G401 (cell line): Measurements from ENCODE around the gene SSR2. TPM values are rescaled to one million over a fixed set of nuclear protein-coding genes. Genes with fewer than 3 reads are reported as not detected.

ENCODE experiments used
- DNase-seq: peaks from one replicate; pipeline ENCODE4 v3.0.0-alpha.2; 2015; ENCODE audit warnings: low spot score
- in situ Hi-C: cut with HindIII; loops from 2 replicates; pipeline ENCODE4 v1.10.0; 2016; ENCODE audit warnings: low sequenced_read_pairs, mixed read lengths
- total RNA-seq: library from RNA; depleted of rRNA; stranded (reverse); fragments of >200 nt; shearing (Covaris generic); gene quantifications from 2 replicates; pipeline ENCODE4 v1.2.3, GENCODE V29; 2014; rRNA removed

The SSR2 gene
- total RNA-seq: 257 and 273 TPM in 2 replicates

DNA sequence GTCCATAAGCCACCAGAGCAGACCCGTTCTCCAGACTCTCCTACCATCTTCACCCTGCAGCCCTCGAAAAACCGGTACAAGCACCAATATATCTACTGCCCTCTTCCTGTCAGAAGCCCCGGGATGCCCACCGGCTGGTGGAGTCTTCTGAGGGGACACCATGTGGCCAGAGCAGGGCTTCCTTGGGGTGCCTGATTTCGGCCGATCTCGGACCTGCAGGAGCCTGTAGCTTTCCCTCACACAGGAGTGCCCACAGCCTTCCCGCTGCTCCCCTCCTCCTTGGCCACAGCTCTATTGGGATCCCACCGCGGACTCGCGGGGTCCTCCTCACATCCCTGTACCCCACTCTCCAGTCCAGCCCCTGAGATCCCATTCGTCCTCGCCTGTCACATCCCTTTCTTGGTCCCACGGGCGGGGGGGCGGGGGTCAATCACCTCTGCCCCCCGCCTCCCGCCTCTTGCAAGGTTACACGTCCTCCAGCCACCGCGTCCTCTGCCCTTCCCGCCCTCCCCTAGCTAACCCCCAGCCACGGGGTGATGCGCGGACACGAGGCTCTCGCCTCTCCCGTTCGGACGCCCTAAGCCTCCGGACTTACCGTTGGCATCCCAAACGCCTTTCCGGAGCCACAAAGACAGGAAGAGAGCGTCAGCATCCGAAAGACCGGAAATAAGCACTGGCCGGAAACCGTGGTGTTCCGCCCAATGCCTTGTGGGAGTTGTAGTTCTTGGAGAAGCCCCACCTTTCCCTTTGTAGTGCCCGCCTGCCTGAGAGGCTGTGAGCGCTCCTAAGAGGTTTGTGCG, at the start of gene SSR2:
TSS of gene SSR2 (minus strand) at position 659 of the 800 bp plus-strand sequence. CDS start 784 bp downstream, outside the sequence.
- in situ Hi-C loops: no loop called here
- DNase-seq: peak; percentile 98

GRCh38 chr1:156070548-156070947, 49.8 kb upstream of the SSR2 start:
- DNase-seq: peak; percentile 45
- in situ Hi-C loops: no loop called here

DNA sequence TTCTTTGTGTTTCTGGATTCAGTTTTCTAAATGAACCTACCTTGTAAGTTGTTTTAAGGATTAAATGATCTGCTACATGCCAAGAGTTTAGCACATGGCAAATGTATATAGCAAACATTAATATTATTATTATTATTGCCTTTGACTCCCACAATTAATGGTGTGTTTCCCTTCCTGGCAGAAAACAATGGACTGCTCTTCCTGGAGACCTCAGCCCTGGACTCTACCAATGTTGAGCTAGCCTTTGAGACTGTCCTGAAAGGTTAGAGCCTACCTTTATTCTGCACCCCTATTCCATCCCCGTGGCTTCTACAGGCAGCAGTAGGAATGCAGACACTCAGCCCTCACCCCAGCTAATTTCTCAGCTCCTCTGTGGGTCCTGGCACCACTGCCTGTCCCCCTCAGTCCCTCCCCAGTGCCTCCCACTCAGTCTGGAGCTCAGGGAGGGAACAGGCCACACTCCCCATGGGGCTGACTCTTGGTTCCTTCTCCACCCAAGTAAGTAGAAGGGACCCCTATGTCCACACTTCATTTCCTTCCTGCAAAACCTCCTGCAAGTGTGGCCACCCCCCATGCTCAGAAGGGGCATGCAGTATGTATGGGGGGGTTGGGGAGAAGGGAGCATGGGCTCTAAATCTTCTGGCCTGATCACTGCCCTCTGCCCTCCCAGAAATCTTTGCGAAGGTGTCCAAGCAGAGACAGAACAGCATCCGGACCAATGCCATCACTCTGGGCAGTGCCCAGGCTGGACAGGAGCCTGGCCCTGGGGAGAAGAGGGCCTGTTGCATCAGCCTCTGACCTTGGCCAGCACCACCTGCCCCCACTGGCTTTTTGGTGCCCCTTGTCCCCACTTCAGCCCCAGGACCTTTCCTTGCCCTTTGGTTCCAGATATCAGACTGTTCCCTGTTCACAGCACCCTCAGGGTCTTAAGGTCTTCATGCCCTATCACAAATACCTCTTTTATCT, 49.0 kb upstream of the SSR2 start:
- in situ Hi-C loops: no loop called here
- no peak for DNase-seq

GRCh38 chr1:156067262-156067661, 46.5 kb upstream of the SSR2 start:
- DNase-seq: no peak
- in situ Hi-C loops: no loop called here

- in situ Hi-C loops: no loop called here
Observed at GRCh38 chr1:156065871-156066270, 45.1 kb upstream of the SSR2 start.

GRCh38 chr1:156065212-156065611, 44.5 kb upstream of the SSR2 start:
- no peak for DNase-seq
- in situ Hi-C loops: no loop called here

More at GRCh38 chr1:156065871-156066270, 45.1 kb upstream of the SSR2 start:
- no peak for DNase-seq

DNA sequence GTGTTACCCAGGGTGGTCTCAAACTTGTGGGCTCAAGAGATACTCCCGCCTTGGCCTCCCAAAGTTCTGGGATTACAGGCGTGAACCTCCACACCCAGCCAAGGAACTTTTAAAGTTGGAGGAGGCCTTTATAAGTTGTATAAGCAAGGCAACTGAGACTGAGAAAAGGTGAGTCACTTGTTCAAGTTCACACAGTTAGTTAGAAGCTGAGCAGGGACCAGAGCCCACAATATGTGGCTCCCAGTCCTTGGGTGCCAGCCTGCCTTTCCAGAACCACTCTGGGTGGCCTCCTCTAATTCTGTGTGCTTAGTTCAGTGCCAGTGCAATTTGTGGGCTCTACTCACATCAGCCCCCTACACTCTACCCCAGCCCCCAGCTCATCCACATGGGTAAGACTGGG, 43.9 kb upstream of the SSR2 start:
- no peak for DNase-seq
- in situ Hi-C loops: no loop called here

DNA sequence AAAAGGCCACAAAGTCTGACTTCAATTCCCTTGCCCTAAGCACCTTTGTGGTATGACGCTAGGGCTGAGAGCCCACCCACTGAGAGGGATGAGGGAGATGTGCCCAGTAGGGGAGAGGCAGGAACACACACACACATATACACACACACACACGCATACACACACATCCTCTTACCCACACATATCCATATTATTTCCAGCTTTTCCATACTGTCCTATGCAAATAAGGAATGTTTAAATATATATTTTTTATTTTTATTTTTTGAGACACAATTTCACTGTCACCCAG, 43.2 kb upstream of the SSR2 start:
- in situ Hi-C loops: no loop called here
- DNase-seq: no peak

GRCh38 chr1:156062189-156062588, 41.4 kb upstream of the SSR2 start:
- in situ Hi-C loops: no loop called here
- no peak for DNase-seq

GRCh38 chr1:156060937-156061636, 40.3 kb upstream of the SSR2 start, which contains the start of gene RAB25:
Gene RAB25, plus strand, starts transcription at chr1:156061160. Its CDS starts 241 bp downstream, at chr1:156061401.
- in situ Hi-C loops: no loop called here
- DNase-seq: no peak

GRCh38 chr1:156056326-156056849, 35.6 kb upstream of the SSR2 start:
- in situ Hi-C loops: no loop called here
- DNase-seq: no peak

DNA sequence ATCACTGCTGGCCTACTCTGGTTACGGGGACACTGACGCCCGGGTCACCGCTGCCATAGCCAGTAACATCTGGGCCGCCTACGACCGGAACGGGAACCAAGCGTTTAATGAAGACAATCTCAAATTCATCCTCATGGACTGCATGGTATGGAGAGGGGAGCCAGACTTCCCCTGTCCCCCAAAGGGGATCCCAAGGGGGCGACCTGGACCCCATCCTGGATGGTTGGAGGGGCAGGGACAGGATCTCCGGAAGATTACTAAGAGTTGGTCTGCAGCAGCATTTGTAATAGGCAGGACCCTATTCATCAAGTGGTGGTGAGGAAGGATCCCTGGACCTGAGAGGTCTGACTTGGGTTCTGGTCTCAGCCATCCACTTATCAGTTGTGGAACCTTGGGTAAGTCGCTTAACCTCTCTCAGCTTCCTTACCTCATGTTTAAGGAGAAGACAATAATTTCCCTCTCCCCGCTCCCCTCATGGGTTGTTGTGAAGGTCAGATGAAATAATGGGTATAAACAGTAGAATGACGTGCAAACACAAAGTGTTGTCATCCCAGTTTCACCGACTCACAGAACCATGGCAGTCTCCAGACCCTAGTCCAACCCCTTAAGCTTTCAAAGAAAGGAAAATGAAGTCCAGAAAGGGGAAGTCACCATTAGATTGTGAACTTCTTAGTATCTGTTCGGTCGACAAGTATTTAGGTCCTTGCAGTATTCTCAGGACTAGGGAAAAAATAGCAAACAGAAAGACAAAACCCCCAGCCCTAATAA, 34.7 kb upstream of the SSR2 start:
- in situ Hi-C loops: no loop called here
- DNase-seq: no peak

DNA sequence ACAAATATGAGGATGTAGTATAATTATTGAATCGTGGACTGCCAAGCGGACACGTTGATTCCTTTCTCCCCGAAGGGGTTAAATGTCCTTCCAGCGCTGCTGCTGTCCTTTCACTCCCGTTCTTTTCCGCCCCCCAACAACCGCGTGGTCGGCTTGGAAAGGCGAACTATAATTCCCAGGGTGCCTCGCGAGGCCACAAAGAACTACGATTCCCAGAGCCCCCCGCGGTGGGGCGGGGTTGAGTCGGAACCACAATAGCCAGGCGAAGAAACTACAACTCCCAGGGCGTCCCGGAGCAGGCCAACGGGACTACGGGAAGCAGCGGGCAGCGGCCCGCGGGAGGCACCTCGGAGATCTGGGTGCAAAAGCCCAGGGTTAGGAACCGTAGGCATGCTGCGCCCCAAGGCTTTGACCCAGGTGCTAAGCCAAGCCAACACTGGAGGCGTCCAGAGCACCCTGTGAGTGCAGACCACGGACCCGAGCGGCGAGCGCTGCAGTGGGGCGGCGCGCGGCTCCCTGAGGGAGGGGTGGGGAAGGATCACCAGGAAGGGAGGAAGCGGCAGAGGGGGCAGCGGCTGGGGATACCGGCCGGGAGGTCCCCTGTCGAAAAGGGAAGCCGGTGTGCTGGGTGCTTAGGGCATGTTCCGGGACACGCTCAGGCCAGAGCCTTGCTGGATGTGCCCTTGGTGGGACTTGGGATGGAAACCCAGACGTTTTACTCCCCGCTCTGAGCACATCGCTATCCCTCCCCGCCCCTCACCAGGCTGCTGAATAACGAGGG, 33.9 kb upstream of the SSR2 start, which contains the start of gene LAMTOR2:
TSS of gene LAMTOR2 (plus strand) at position 283 of the 781 bp plus-strand sequence. CDS start at position 391, 108 bp downstream.
- peak; percentile 98 for DNase-seq
- in situ Hi-C loops: no loop called here

- peak; percentile 90 for DNase-seq
- in situ Hi-C loops: no loop called here
Observed at GRCh38 chr1:156053768-156054499, 33.2 kb upstream of the SSR2 start, which contains the start of gene UBQLN4. Gene UBQLN4, minus strand, starts transcription at chr1:156053798. Its CDS starts 97 bp downstream, at chr1:156053701.

DNA sequence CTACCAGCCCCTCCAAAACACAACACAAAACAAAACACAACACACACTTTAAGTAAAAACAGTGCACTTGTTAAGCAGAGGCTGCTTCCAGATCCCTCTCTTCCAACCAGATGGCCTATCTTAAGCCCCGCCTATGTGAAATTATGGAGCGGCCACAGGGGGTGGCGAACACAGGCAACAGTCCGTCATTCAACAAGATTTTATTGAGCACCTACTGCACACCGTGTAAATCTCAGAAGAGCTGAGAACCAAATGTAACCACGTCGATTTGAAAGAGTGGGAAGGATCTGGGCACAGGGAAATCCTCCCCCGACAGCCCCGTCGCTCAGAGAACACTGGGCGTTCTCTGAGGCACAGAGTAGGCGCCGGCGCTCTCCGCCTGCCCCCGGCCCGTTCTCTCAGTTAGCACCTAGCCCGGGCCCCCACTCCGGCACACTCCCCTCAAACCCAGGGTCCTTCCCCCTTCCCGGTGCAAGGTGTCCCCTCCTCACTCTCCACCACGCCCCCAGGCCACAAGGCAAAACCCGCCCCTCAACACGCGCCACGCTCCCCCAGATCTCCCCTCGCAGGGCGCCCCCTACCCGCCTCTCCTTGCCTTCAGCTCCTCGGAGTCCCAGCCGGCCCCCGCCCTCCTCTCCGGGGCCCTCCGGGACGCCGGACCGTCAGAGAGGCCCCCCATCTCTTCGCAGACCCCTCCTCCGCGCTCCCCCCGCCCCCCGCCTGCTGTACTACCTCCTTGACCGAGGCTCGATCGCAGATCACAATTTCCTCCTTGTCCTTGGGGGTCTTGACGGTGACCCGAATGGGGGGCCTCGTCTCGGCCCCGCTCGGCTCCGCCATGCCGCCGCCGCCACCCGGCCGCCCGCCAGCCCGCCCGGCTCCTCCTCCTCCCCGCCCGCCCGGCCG, 32.4 kb upstream of the SSR2 start:
- in situ Hi-C loops: no loop called here

More for the DNA sequence above, 32.4 kb upstream of the SSR2 start:
- peak; percentile 57 for DNase-seq
